Thymus (tissue), 14 donors: ENCODE data around the gene CMTM4. TPM values are rescaled to one million over a fixed set of nuclear protein-coding genes. Genes with fewer than 3 reads are reported as not detected.

Experiments used
- DNase-seq, 9 donors: peaks; one replicate each; pipeline ENCODE4 v3.0.0-alpha.2; 2013; ENCODE audit warnings: low spot score in 9 of 9, low read depth in 6 of 9, missing footprints in 1 of 9
- H3K27ac ChIP-seq, 2 donors: one replicate each; pipeline ENCODE4 v1.5.1; 2013; ENCODE audit warnings: control low read depth in 1 of 2, low read depth in 1 of 2, low read length in 1 of 2, mild to moderate bottlenecking in 1 of 2, moderate library complexity in 1 of 2
- H3K27me3 ChIP-seq, 2 donors: one replicate each; pipeline ENCODE4 v1.5.1; 2013; ENCODE audit warnings: low read length in 1 of 2; ENCODE audit not compliant: control insufficient read depth in 2 of 2, insufficient read depth in 1 of 2
- H3K36me3 ChIP-seq, 2 donors: one replicate each; pipeline ENCODE4 v1.5.1; 2013; ENCODE audit warnings: low read length in 1 of 2, mild to moderate bottlenecking in 1 of 2, moderate library complexity in 1 of 2; ENCODE audit not compliant: control insufficient read depth in 2 of 2, insufficient read depth in 2 of 2
- H3K4me1 ChIP-seq, 2 donors: one replicate each; pipeline ENCODE4 v1.5.1; 2013; ENCODE audit warnings: low read length in 2 of 2; ENCODE audit not compliant: control insufficient read depth in 2 of 2, insufficient read depth in 2 of 2
- H3K4me3 ChIP-seq, 2 donors: one replicate each; pipeline ENCODE4 v1.5.1; 2013; ENCODE audit warnings: low read length in 2 of 2, control low read depth in 1 of 2, mild to moderate bottlenecking in 1 of 2
- H3K9me3 ChIP-seq, 2 donors: one replicate each; pipeline ENCODE4 v1.5.1; 2013; ENCODE audit warnings: low read length in 1 of 2, mild to moderate bottlenecking in 1 of 2; ENCODE audit not compliant: control insufficient read depth in 2 of 2, insufficient read depth in 1 of 2
- WGBS: extraction: QIAGEN DNeasy Blood & Tissue Kit; methylation state at CpG from one replicate; pipeline ENCODE4 v1.1.7; 2013; 5-methylcytosine and 5-hydroxymethylcytosine counted together
- long read RNA-seq, 10 donors: transcript quantifications; one replicate each; lab custom pipeline, GENCODE V29; 2026
- polyA plus RNA-seq: library from polyadenylated mRNA; stranded (reverse); fragments of 200-250 nt; gene quantifications from one replicate; pipeline ENCODE4 v1.2.3, GENCODE V29; 2013
- total RNA-seq: library from RNA; stranded (reverse); fragments of 120-200 nt; gene quantifications from one replicate; pipeline ENCODE4 v1.2.4, GENCODE V29; 2013
- donor health status: healthy.

Gene CMTM4
- total RNA-seq (2.2 TPM), polyA plus RNA-seq (3.4 TPM)
- long read RNA-seq, donor 1, result 0 reads
- long read RNA-seq, donor 2, result 0 reads
- long read RNA-seq, donor 3, full-length matches to known transcripts, result 3 of 3 reads
- long read RNA-seq, donor 3, partial matches to known transcripts, result 0 of 3 reads
- long read RNA-seq, donor 3, other reads (novel, unspliced or antisense), result 0 of 3 reads
- long read RNA-seq, donor 4, full-length matches to known transcripts, result 3 of 3 reads
- long read RNA-seq, donor 4, partial matches to known transcripts, result 0 of 3 reads
- long read RNA-seq, donor 4, other reads (novel, unspliced or antisense), result 0 of 3 reads
- long read RNA-seq, donor 5, full-length matches to known transcripts, result 10 of 10 reads
- long read RNA-seq, donor 5, partial matches to known transcripts, result 0 of 10 reads
- long read RNA-seq, donor 5, other reads (novel, unspliced or antisense), result 0 of 10 reads
- long read RNA-seq, donor 6, full-length matches to known transcripts, result 2 of 2 reads
- long read RNA-seq, donor 6, partial matches to known transcripts, result 0 of 2 reads
- long read RNA-seq, donor 6, other reads (novel, unspliced or antisense), result 0 of 2 reads
- long read RNA-seq, donor 7, full-length matches to known transcripts, result 3 of 3 reads
- long read RNA-seq, donor 7, partial matches to known transcripts, result 0 of 3 reads
- long read RNA-seq, donor 7, other reads (novel, unspliced or antisense), result 0 of 3 reads
- long read RNA-seq, donor 8, result 0 reads
- long read RNA-seq, donor 9, result 0 reads
- long read RNA-seq, donor 10, full-length matches to known transcripts, result 1 of 1 reads
- long read RNA-seq, donor 10, partial matches to known transcripts, result 0 of 1 reads
- long read RNA-seq, donor 10, other reads (novel, unspliced or antisense), result 0 of 1 reads

DNA sequence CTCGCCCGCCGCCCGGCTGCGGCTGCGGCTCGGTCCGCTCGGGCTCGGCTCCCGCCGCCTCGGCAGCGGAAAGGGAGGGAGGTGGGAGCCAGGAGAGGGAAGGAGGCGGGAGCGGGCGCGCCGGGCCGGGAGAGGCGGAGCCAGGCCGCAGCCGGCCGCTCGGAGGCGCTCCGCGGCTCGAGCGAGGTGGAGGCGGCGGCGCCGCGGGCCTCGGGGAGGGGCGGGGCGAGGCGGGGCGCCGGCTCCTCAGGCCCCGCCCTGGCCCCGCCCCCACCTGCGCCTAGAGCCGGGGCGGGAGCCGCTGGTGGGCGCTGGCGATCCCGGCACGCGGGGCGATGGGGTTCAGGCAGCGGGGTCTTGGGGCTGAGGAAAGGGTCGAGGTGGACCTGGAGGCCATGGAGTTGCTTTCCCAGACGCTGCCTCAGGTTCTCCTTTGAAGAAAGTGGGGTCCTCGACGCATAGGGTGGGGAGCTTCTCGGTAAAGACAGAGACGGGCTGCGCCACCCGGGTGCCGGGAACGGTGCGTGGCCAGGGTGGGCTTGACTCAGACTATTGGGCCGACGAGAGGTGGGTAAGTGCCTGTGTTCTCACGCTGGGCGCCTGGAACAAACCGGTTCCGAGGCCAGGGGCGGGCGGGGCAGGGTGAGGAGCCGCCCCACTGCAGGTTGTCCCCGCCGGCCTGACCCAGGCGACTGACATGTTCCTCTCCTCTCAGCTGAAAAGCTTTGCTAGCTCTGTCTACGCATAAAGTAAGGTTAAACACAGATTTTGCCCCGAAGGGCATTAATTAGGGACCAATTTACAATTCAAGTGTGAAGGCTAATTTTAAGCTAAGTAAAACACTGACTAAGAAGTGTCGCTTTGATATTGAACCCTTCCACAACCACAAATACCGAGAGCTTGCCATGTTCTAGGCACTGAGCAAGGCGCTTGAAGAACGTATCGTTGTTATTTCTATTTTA is at the start of gene CMTM4:
CMTM4 (minus strand) TSS at position 75 of the 962 bp plus-strand sequence. CDS start 218 bp downstream, outside the sequence.
- peak in 8 of 9 donors; percentile 40 to 78 (median 62) for DNase-seq
- Histone ChIP-seq H3K4me3 (peak within 1 kb of the TSS; percentile 43 to 81), H3K27me3 (peaks cover 38 to 52% of the 10 kb centered on the region in 2 donors), H3K9me3 (no peaks in the 10 kb centered on the region), H3K4me1 (peaks cover 5 to 15% of the 10 kb centered on the region in 2 donors), H3K27ac (no peak within 1 kb of the TSS), H3K36me3 (no peaks in the 10 kb centered on the region)
- WGBS, result 6% methylated on average over 84 of the region's 84 CpGs

- Histone ChIP-seq H3K9me3 (no peaks in the 10 kb centered on the region), H3K4me1 (peaks cover 4 to 16% of the 10 kb centered on the region in 2 donors), H3K27me3 (no peaks in the 10 kb centered on the region), H3K27ac (no peak overlapping the region), H3K4me3 (no peak overlapping the region), H3K36me3 (peaks cover 60 to 66% of the 10 kb centered on the region in 2 donors)
- WGBS, result 91% methylated on average over 3 of the region's 3 CpGs
- no peak for DNase-seq
Observed at GRCh38 chr16:66746048-66746447, 49.5 kb upstream of the CMTM4 start.

- peak overlapping the region in 1 of 2 donors; percentile 49 for H3K27ac ChIP-seq
- 92% methylated on average over 10 of the region's 10 CpGs for WGBS
- no peak overlapping the region for H3K4me3 ChIP-seq
- no peaks in the 10 kb centered on the region for H3K9me3 ChIP-seq
- H3K4me1 ChIP-seq, result peaks cover 0 to 5% of the 10 kb centered on the region in 2 donors
- H3K27me3 ChIP-seq, result no peaks in the 10 kb centered on the region
- H3K36me3 ChIP-seq, result peaks cover 73 to 81% of the 10 kb centered on the region in 2 donors
- no peak for DNase-seq
Observed at GRCh38 chr16:66741950-66742808, 45.6 kb upstream of the CMTM4 start.

- Histone ChIP-seq H3K4me1 (peaks cover 0 to 5% of the 10 kb centered on the region in 2 donors), H3K4me3 (no peak overlapping the region), H3K36me3 (peaks cover 71 to 82% of the 10 kb centered on the region in 2 donors), H3K27me3 (no peaks in the 10 kb centered on the region), H3K27ac (peak overlapping the region in 1 of 2 donors; percentile 49), H3K9me3 (no peaks in the 10 kb centered on the region)
- 94% methylated on average over 10 of the region's 10 CpGs for WGBS
- DNase-seq, result no peak
Observed at GRCh38 chr16:66741169-66741900, 44.8 kb upstream of the CMTM4 start.

DNA sequence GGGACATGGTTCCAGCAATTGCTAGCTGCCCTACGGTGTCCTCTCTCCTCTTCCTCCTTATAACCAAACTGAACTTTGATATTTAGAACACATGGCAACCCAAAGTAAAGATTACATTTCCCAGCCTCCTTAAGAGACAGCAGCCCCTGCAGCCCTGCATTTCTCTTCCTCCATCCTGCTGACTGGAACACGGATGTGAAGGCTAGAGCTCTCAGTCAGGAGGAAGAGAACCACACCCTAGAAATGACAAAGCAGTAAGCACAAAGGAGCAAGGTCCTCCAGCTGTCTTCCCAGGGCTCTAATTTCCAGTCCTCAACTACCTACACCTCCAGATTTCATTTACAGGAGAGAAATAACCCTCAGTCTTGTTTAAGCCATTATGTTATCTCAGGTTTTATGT is 44.0 kb upstream of the CMTM4 start:
- H3K27me3 ChIP-seq, result no peaks in the 10 kb centered on the region
- 91% methylated on average over 2 of the region's 2 CpGs for WGBS
- H3K36me3 ChIP-seq, result peaks cover 72 to 85% of the 10 kb centered on the region in 2 donors
- H3K4me3 ChIP-seq, result no peak overlapping the region
- H3K4me1 ChIP-seq, result peaks cover 0 to 5% of the 10 kb centered on the region in 2 donors
- no peak for DNase-seq
- peak overlapping the region; percentile 11 to 60 for H3K27ac ChIP-seq
- no peaks in the 10 kb centered on the region for H3K9me3 ChIP-seq

DNA sequence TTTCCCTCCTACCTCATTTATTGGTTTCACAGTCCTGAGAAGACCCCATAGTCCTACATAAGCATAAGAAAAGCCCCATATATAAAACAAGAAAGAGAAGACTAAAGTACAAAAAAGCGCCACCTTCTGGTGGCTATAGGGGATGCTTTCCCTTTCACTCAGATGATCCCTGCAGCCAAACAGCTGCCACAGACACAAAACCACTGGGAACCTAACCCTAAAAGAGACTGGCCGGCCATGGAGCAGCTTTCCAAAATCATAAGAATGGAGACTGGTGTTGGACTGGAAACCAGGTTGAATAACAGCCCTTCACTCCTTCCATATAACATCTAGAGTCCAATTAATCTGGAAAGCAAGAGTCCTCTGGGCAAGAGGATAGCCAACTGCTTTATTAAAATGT is 43.5 kb upstream of the CMTM4 start:
- Histone ChIP-seq H3K9me3 (no peaks in the 10 kb centered on the region), H3K4me1 (peaks cover 0 to 5% of the 10 kb centered on the region in 2 donors), H3K27me3 (no peaks in the 10 kb centered on the region), H3K36me3 (peaks cover 72 to 82% of the 10 kb centered on the region in 2 donors), H3K4me3 (no peak overlapping the region), H3K27ac (no peak overlapping the region)
- DNase-seq, result peak in 3 of 9 donors; percentile 33 to 54 (median 42)
- 74% methylated on average over 2 of the region's 2 CpGs for WGBS

- Histone ChIP-seq H3K27me3 (no peaks in the 10 kb centered on the region), H3K4me3 (no peak overlapping the region), H3K36me3 (peaks cover 80% of the 10 kb centered on the region in 2 donors), H3K9me3 (no peaks in the 10 kb centered on the region), H3K27ac (no peak overlapping the region), H3K4me1 (no peaks in the 10 kb centered on the region)
- 97% methylated on average over 4 of the region's 4 CpGs for WGBS
- no peak for DNase-seq
Observed at GRCh38 chr16:66735891-66736290, 39.3 kb upstream of the CMTM4 start.
